Activated effector memory CD4-positive, alpha-beta T cell treated with anti-CD3 and anti-CD28 coated beads, Interleukin-2, amount 50 U/mL, for 16 hours (primary cell): ENCODE measurements around the gene MMP1.
"Not testable (repeated sequence)": the region's sequence is repeated elsewhere in the genome, so short reads cannot be mapped to it uniquely, and the experiment has no call there.

Experiments used
- DNase-seq: peaks from one replicate; pipeline ENCODE4 v3.0.0-alpha.2; 2020

Gene MMP1

GRCh38 chr11:102757823-102758549 lies 40.0 kb downstream of the MMP1 start:
- DNase-seq: no peak

GRCh38 chr11:102753267-102753666 lies 44.7 kb downstream of the MMP1 start:
- DNase-seq: no peak

GRCh38 chr11:102751673-102752072 lies 46.3 kb downstream of the MMP1 start:
- DNase-seq: no peak

GRCh38 chr11:102749101-102749722 lies 48.7 kb downstream of the MMP1 start:
- no peak for DNase-seq

- not testable (repeated sequence) for DNase-seq
Observed at GRCh38 chr11:102746746-102747578, 51.0 kb downstream of the MMP1 start.
